COLO829 (cell line): ENCODE measurements around the gene RNU7-1.

Source experiments
- DNase-seq: peaks from one replicate; pipeline ENCODE4 v3.0.0; 2012; ENCODE audit warnings: low spot score

Gene RNU7-1

DNA sequence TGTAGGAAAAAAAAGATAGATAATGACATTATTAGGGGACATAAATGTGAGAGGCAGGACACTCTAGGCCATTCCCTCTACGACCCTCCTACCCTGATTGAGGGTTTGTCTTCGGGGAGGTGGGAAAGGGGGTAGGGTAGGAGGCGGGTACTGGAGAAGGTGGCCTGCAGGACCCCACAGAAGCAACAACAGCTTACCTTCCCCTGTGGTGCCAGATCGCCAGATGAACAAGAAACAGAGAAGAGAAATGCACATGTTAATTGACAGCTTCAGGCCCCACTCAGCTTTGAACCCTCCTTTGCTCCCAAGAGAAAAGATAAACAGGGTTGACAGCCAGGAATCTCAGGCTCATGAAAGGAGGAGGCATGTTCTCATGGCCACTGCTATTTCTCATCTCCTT, 22.1 kb downstream of the RNU7-1 start:
- DNase-seq: no peak

DNA sequence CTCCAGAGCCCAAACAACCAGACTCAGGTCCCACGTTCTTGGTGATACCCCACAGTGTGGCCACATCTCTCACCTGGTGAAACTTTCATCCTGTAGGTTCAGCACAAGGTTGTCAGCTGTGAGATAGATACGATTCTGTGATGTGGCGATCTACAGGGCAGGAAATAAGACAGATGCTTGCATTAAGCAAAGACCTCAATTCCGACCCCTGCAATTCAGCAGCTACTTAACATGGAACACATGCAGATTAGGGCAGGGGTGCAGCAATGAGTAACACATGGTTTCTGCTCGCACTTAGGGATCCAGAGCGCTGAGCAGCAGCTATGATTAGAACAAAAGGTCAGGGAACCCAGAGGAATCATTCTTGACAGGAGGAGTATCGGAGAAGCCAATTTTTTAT, 22.7 kb downstream of the RNU7-1 start:
- no peak for DNase-seq

DNA sequence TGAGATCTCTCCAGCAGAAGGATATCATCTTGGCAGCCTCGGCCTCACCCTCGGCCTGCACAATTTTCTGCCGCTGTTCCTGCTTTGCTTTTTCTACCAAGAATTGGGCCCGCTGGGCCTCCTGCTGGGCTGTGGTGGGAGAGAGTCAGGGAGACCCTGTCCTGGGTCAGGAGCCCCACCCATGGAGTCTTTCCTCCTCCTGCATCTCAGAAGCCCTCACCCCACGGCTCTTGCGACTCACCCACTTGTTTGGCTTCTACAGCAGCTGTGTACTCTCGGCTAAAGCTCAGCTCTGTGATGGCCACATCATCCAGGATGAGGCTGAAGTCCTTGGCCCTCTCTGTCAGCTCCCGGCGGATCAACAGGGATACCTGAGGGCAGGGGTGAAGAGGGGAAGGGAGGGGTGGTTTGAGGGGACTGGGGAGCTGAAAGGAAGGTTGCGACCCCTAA, 24.1 kb downstream of the RNU7-1 start:
- no peak for DNase-seq

DNA sequence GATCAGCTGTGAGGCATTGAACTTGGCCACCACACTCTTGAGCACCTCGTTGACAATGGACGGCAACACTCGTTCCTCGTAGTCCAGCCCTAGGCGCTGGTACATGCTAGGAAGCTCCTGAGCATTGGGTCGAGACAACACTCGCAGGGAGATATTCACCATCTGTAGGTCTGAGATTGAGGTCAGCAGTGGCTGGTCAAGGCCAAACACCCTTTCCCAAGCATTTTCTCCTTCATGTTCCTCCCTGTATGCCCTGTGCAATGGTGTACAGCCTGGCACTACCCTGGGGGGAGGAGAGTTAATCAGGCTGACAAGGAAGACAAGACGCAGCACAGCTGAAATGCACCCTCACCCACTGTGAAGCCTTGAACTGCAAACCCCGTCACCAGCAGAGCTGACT, 24.8 kb downstream of the RNU7-1 start:
- no peak for DNase-seq

DNA sequence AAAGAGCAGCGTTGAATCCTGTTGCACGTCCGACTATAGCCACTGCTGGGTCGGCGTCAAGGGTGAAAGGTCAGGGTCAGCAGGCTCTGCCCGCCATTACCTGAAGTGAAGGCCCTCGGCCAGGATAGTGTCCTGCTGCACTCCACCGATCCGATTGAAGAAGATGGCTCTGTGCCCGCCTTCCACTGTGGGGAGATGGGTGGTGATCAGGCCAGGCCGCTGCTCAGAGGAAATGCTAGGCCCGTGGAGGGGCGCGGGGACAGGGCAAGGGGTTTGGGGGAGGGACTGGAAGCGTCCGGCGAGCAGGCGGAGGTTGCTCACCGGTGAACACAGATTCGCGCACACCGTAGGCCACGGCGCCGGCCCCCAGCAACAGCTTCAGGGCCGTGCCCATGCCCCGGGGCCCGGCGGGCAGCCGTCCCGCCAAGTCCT, 26.5 kb downstream of the RNU7-1 start:
- DNase-seq: no peak

DNA sequence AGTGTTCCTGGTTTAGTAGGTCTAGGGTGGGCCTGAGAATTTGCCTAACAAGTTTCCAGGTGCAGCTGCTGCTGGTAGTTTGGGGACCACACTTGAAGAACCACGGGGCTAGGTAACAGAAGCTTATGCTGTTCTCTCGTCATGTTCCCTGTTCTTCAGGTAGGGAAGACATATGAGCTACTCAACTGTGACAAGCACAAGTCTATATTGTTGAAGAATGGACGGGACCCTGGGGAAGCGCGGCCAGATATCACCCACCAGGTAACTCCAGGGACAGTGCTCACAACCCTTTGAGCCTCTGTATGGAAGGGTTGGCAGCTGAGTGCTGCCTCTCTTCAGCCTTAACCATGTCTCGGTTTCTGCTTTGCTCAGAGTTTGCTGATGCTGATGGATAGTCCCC, 30.6 kb downstream of the RNU7-1 start:
- DNase-seq: no peak

DNA sequence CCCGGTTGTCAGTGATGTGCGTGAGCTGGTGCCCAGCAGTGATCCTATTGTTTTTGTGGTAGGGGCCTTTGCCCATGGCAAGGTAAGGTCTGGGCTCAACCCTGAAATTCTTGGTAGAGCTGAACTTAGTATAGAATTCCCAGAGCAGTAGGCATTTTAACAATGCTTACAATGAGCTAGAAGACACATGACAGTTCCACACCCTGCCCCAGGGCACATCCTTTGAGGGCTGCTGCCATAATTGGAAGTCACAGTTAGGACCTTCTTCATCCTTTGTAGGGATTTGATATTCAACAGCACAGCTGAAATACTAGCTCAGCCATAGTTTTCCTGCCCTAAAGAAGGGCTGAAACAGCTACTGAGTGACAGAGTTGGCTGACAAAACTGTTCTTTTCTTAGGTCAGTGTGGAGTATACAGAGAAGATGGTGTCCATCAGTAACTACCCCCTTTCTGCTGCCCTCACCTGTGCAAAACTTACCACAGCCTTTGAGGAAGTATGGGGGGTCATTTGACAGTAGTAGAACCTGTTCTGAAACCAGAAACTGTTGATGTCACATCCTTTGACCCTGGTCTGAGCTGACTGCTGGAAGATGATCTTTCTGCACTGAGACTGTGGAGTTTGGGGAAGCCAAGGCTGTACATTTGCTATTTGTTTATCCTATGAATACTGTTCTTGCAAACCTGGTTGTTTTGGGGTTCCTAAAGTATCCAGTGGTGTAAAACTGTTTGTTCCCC, 31.8 kb downstream of the RNU7-1 start:
- no peak for DNase-seq

DNA sequence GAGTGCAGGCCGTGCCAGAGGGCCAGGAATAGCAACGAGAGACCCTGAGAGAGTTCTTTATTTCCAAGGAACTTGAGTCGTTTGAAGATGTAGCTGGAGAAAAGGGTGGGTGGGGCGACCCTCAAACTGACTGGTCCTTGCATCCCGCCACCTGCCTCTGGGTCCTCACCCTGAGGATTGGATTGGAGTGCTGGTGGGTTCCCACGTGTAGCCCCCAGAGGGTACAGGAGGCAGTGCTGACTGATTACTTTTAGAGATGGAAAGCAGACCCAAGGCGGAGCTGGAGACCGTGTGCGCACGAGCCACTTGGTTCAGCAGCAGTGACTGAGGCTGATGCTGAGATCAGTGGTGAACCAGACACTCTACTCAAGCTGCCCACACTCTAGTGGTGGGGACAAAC, 34.0 kb downstream of the RNU7-1 start:
- DNase-seq: no peak

DNA sequence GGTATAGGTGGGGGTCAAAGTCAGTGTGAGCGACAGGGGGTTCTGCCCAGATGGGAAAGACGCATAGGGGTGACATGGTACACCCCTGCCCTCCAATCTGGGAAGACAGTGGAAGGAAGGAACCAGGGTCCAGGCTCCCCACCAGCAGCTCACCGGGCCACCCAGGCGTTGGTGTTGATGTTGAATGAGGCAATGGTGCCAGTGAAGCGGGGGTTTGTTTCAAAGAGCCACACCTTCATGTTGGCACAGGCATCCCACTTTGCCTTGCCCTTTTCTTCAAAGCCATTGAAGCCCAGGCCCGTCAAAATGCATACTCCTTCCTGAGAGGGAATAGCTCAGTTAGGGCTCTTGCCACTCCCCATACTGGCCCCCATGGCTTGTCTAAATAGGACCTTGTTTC, 34.6 kb downstream of the RNU7-1 start:
- no peak for DNase-seq

DNA sequence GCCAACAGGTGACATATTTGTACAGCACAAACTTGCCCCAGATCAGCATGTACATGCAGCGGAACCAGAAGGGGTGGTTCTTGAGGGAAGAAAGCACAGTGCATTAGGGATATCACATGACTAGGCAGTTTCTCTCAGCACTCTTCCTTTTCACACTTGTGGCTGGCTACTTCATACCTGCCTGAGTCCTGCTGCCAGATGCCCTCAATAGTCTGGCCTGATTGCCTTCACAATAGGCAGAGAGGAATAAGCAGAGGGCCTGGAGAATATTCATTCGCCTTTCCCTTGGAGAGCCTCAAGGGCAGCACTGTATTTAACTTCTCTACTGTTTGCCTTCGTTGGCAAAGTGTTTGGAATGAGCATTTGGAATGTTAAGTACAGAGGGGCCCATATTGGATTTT, 35.0 kb downstream of the RNU7-1 start:
- no peak for DNase-seq

DNA sequence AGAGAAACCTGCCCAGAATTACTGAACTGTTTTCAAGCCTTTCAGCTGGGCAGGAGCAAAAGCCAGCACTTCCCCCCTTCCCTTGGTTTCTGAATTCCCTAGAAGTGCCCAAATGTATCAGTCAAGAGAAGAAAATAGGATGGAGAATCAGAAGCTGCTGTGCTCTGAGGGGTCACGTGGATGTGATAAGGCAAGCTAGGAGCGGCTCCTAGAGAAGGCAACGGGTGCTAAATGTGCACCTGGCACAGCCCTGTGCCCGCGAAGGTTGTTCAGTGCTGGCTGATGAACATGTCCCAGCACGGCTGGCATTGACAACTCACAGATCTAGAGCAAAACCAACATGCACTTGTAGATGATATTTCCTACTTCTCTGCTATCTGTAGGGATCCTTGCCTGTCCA, 35.4 kb downstream of the RNU7-1 start:
- no peak for DNase-seq

DNA sequence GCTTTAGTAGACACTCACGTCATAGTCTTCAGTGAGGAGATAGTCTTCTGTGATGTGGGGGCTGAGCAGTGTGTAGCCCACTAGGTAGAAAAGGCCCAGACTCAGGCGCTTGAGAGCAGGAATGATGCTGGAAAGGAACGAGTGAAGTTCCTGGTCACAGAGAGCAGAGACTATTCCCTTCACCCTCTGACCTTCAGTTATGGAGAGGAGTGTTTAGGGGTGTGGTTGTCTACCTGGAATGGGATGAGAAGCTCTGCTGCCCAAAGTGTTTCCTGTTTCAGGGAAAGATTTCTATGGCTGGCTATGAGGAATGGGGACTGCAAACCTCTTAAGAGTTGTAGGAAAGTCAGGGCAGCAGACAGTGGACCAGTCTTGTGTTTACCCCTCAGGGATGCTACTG, 35.8 kb downstream of the RNU7-1 start:
- DNase-seq: no peak

DNA sequence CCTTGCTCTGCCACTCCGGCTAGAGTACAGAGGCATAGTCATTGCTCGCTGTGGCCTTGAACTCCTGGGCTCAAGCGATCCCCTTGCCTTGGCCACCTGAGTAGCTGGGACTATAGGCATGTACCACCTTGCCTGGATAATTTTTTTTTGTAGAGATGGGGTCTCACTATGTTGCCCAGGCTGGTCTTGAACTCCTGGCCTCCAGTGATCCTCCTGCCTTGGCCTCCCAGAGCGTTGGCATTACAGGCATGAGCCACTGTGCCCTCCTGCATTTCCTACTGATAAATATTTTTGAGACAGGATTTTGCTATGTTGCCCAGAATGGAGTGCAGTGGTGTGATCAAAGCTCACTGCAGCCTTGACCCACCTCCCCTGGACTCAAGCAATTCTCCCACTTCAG, 36.5 kb downstream of the RNU7-1 start:
- DNase-seq: no peak

DNA sequence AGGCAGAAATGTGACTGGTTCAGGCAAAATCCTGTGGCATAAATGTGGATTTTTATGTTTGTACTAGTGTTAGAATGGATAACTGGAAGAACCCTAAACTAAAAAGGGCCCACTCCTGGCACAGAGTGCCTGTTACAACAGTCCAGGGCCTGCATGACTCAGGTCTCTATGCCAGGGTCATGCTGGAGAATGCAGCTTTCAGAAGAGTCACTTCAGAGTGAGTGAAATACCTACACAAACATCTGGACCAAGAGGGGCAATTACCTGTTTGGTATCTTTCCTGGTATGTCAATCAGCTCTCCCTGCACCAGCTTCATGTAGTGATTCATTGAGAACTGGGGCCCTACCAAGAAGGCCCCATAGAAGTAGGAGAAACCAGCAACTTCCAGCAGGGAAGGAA, 37.1 kb downstream of the RNU7-1 start:
- no peak for DNase-seq

DNA sequence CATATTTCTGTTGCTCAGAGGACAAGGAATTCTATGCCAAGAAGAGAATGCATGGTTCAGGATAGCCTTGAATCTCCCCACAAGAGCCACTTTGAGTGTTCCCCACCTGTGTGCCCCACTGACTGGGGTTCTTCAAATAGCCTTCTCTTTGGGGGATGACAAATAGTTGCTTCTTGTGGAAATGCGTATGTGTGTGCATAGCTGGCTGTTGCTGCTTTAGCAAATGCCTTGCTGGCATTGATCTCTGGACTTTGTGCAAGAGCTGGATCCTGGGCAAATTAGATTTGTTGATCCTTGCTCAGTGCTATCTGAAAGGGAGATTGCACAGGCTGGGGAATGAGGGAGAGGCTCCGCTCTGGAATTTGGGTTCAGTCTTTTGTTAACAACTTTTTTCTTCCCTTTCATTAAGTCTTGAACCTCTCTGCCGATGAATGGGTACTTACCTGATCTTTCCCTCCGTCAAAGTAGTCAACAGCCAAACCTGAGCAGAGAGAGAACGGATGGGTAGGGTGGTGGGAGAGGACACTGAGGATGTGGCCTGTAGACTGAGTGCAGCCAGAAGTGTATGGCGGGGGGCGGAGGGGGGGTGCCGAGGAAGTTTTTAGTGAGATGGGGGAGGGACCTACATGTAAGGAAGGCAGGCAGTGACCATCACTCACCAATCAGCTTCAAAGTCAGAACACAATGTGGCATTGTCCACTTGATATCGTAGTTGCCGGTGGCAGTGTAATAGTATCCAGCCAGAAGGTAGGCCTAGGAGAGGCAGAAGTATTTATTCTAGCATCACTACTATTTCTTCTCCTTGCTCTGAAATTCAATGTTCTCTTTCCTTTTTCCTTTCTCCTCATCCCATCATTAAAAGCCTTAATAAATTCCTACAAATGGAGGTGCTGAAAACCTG, 37.8 kb downstream of the RNU7-1 start:
- no peak for DNase-seq

DNA sequence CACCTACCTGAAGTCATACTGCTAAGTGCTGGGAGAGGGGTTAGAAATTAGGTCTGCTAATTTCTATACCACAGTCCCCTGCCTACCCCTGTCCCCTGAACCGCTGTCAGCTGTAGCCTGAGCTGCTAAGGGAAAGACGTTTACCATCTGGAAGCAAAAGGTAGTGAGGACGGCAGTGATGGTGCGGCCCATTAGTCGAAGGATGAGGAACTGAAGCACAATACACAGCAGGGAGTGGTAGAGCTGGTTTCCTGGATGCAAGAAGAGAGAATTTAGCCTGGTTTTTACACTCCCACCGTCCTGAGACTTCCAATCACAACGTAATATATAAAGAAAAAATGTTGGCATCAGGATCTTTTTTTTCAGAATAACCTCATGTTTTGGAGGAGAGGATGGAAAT, 38.9 kb downstream of the RNU7-1 start:
- no peak for DNase-seq

DNA sequence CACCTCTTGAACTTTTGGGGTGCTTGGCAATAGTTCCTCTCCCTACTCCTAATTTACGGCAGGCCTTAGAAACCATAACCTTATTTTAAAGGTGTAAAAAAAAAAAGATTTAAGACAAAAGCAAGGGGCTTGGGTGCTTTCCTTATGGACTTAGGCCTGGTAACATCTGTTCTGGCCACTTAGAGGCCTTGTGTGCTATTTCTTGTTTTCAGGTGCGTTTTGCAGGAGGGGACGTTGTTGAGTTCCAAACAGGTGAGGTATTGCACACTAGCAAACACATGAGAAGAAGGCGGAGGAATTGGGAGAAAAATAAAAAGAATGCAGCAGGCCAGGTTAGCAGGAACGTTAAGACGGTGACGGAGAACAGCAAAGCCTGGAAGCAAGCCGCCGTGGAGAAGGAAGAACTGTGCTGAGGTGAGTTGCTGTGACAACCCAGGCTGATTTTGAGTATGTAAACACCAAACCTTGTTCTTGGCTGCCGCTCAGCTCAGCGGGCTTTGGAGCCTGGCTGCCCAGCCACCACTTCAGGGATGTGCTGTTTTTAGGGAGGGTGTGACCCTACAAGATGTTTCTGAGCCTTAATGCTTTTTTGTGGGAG, 44.4 kb downstream of the RNU7-1 start:
- no peak for DNase-seq
